ENCODE data around the gene BTBD9.

BTBD9 gene

GRCh38 chr6:38272222-38272621, 367.5 kb downstream of the BTBD9 start:
- no peak for DNase-seq

GRCh38 chr6:38271081-38271480, 368.6 kb downstream of the BTBD9 start:
- no peak for DNase-seq

GRCh38 chr6:38270367-38270766, 369.4 kb downstream of the BTBD9 start:
- DNase-seq, result no peak

- DNase-seq, result no peak
Observed at GRCh38 chr6:38269461-38270172, 370.1 kb downstream of the BTBD9 start.

GRCh38 chr6:38268342-38268741, 371.4 kb downstream of the BTBD9 start:
- no peak for DNase-seq

- no peak for DNase-seq
Observed at GRCh38 chr6:38266921-38267354, 372.8 kb downstream of the BTBD9 start.

GRCh38 chr6:38264605-38265004, 375.1 kb downstream of the BTBD9 start:
- DNase-seq, result no peak

GRCh38 chr6:38262609-38263008, 377.1 kb downstream of the BTBD9 start:
- DNase-seq, result peak; percentile 44

GRCh38 chr6:38262026-38262425, 377.7 kb downstream of the BTBD9 start:
- DNase-seq, result peak; percentile 72

- no peak for DNase-seq
Observed at GRCh38 chr6:38261626-38262025, 378.1 kb downstream of the BTBD9 start.

- no peak for DNase-seq
Observed at GRCh38 chr6:38259736-38260135, 380.0 kb downstream of the BTBD9 start.

- no peak for DNase-seq
Observed at GRCh38 chr6:38248500-38249234, 391.1 kb downstream of the BTBD9 start.

- no peak for DNase-seq
Observed at GRCh38 chr6:38245295-38245694, 394.4 kb downstream of the BTBD9 start.

- no peak for DNase-seq
Observed at GRCh38 chr6:38244869-38245268, 394.9 kb downstream of the BTBD9 start.

GRCh38 chr6:38241200-38241871, 398.4 kb downstream of the BTBD9 start:
- DNase-seq, result no peak

GRCh38 chr6:38239719-38240451, 399.8 kb downstream of the BTBD9 start:
- no peak for DNase-seq

GRCh38 chr6:38236631-38237030, 403.1 kb downstream of the BTBD9 start:
- no peak for DNase-seq

GRCh38 chr6:38234934-38235682, 404.6 kb downstream of the BTBD9 start:
- no peak for DNase-seq

GRCh38 chr6:38234141-38234540, 405.6 kb downstream of the BTBD9 start:
- no peak for DNase-seq

- no peak for DNase-seq
Observed at GRCh38 chr6:38233161-38233791, 406.5 kb downstream of the BTBD9 start.

- no peak for DNase-seq
Observed at GRCh38 chr6:38225766-38226165, 414.0 kb downstream of the BTBD9 start.

- no peak for DNase-seq
Observed at GRCh38 chr6:38221251-38221650, 418.5 kb downstream of the BTBD9 start.

Data from eye (tissue), 1 donor.